ENCODE results near the gene RASSF3.

RASSF3 gene

DNA sequence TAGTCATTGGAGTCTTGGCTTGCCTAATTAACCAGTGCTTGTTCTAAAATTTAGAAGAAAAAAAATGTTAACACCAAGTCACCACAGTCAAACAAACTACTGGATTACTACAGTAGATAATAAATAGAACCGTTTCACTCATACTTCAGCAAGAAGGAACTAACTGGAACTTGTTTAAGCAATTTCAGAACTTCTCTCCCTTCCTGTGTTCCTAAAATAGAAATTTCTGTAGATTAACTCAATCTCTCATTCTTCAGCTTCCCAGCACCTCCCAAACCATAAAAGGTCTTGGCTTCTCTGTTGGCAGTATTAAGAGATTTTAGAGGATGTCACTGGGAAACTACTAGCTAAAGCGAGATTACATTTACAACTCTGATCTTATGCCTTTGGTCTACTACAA, 130.4 kb downstream of the RASSF3 start:
- no peak for ATAC-seq
- no peak for TF ChIP-seq ZFP3 (CRISPR knock-in tag; IDR thresholded peaks at IDR 0.05)

DNA sequence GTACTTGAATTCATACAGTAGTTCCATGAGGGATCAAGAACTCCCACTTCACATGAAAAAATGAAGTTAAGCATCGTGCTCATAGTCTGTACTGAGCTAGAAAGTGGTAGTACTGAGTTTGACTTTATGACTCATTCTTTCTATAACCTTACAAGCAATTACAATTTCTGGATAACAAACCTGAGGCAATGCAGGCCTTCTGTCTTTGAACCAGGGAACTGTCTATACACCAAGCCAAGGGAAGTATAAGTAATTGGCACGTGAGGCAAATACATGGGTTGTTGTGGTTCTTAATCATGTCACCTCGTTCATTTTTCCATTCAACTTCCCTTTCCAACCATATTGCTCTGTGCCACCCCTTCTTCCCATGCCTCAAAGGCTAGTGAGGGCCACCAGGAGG, 132.1 kb downstream of the RASSF3 start:
- TF ChIP-seq, protein P1, sequence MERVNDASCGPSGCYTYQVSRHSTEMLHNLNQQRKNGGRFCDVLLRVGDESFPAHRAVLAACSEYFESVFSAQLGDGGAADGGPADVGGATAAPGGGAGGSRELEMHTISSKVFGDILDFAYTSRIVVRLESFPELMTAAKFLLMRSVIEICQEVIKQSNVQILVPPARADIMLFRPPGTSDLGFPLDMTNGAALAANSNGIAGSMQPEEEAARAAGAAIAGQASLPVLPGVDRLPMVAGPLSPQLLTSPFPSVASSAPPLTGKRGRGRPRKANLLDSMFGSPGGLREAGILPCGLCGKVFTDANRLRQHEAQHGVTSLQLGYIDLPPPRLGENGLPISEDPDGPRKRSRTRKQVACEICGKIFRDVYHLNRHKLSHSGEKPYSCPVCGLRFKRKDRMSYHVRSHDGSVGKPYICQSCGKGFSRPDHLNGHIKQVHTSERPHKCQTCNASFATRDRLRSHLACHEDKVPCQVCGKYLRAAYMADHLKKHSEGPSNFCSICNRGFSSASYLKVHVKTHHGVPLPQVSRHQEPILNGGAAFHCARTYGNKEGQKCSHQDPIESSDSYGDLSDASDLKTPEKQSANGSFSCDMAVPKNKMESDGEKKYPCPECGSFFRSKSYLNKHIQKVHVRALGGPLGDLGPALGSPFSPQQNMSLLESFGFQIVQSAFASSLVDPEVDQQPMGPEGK (CRISPR knock-in tag; IDR thresholded peaks at IDR 0.05; ENCODE audit: borderline replicate concordance): no peak
- TF ChIP-seq TOX (CRISPR knock-in tag; IDR thresholded peaks at IDR 0.05; ENCODE audit: borderline replicate concordance): no peak
- TF ChIP-seq BACH2 (CRISPR knock-in tag; IDR thresholded peaks at IDR 0.05; ENCODE audit: borderline replicate concordance): no peak
- TF ChIP-seq ZC3H10 (CRISPR knock-in tag; IDR thresholded peaks at IDR 0.05): no peak
- no peak for TF ChIP-seq ZNF565 (CRISPR knock-in tag; conservative IDR thresholded peaks at IDR 0.05; ENCODE audit: low read depth)
- TF ChIP-seq GLIS3 (CRISPR knock-in tag; IDR thresholded peaks at IDR 0.05): no peak
- no peak for TF ChIP-seq OSR1 (CRISPR knock-in tag; IDR thresholded peaks at IDR 0.05)
- TF ChIP-seq RARB (CRISPR knock-in tag; IDR thresholded peaks at IDR 0.05): no peak
- no peak for TF ChIP-seq TCF4 (CRISPR knock-in tag; IDR thresholded peaks at IDR 0.05; ENCODE audit: borderline replicate concordance)
- TF ChIP-seq ISL1 (CRISPR knock-in tag; IDR thresholded peaks at IDR 0.05): no peak
- TF ChIP-seq ZNF70 (CRISPR knock-in tag; IDR thresholded peaks at IDR 0.05): no peak
- TF ChIP-seq SNAI2 (CRISPR knock-in tag; IDR thresholded peaks at IDR 0.05): no peak
- TF ChIP-seq, protein P2, sequence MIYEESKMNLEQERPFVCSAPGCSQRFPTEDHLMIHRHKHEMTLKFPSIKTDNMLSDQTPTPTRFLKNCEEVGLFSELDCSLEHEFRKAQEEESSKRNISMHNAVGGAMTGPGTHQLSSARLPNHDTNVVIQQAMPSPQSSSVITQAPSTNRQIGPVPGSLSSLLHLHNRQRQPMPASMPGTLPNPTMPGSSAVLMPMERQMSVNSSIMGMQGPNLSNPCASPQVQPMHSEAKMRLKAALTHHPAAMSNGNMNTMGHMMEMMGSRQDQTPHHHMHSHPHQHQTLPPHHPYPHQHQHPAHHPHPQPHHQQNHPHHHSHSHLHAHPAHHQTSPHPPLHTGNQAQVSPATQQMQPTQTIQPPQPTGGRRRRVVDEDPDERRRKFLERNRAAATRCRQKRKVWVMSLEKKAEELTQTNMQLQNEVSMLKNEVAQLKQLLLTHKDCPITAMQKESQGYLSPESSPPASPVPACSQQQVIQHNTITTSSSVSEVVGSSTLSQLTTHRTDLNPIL (CRISPR knock-in tag; IDR thresholded peaks at IDR 0.05; ENCODE audit: low read depth): no peak
- no peak for TF ChIP-seq CSDC2 (CRISPR knock-in tag; IDR thresholded peaks at IDR 0.05)
- no peak for TF ChIP-seq ZFP3 (CRISPR knock-in tag; IDR thresholded peaks at IDR 0.05)
- TF ChIP-seq ARNTL (CRISPR knock-in tag; IDR thresholded peaks at IDR 0.05; ENCODE audit: borderline replicate concordance, low read depth): no peak
- TF ChIP-seq ZNF8 (CRISPR knock-in tag; IDR thresholded peaks at IDR 0.05): no peak
- no peak for ATAC-seq

DNA sequence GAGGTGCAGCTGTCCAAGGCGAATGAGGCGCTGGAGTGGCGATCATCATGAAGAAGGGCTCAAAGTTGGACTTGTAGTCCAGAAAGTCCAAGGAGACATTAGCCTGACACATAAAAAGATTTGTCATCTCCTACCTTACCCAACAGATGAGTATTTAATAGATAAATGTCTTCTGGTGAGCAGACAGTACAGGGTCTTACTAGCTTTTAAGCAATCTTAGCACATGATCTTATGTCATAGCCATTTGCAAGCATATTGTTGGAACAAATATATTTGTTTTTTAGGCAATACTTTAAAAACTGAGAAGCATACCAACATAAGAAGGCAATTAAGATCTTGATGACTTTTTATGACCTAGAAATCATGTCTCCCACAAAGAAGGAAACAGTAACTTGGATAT, 132.9 kb downstream of the RASSF3 start:
- no peak for ATAC-seq
- TF ChIP-seq RARB (CRISPR knock-in tag; IDR thresholded peaks at IDR 0.05) (no peak), ARNTL (CRISPR knock-in tag; IDR thresholded peaks at IDR 0.05; ENCODE audit: borderline replicate concordance, low read depth) (no peak)
- TF ChIP-seq, protein P2 (CRISPR knock-in tag; IDR thresholded peaks at IDR 0.05; ENCODE audit: low read depth): no peak

DNA sequence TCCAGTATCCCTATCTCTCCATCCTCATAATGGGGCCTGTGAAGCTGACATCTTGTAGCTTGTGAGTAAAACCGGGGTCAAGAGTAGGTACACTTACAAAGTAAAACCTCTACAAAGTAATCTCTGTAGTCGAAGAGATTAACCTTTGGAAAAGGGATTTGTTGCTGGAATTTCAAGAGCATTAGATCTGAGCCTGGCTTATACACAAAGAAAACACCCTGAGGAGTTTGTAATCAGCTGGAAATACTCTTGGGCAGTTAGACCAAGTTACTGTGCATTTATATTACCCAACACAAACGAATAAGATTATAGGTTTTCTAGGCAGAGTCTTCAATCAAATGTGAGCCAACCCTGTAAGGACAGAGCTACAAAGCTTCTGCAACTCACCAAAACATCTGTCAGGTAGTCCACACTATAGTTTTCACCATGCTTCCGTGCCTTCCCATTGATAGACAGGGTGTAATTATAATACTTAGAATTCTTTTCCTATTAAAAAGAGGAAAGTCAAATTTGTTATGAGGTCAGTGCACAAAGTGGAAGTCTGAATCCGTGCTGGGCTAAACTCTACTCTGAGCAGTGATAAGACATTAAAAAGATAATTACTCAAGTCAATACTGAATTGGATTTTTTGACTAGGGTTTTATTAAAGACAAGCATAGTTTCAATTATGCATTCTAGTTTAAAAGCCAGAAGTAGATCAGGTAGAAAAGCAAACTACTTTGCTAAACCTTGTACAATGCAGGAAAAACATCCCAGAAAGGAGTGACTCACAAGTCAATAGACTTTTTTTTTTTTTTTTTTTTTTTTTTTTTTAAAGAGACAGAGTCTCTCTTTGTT, 134.3 kb downstream of the RASSF3 start:
- ATAC-seq: peak; percentile 75
- TF ChIP-seq ZNF8 (CRISPR knock-in tag; IDR thresholded peaks at IDR 0.05): no peak
- no peak for TF ChIP-seq ESRRG (CRISPR knock-in tag; IDR thresholded peaks at IDR 0.05)
- TF ChIP-seq RARB (CRISPR knock-in tag; IDR thresholded peaks at IDR 0.05): no peak
- TF ChIP-seq ISL1 (CRISPR knock-in tag; IDR thresholded peaks at IDR 0.05): no peak
- TF ChIP-seq CSDC2 (CRISPR knock-in tag; IDR thresholded peaks at IDR 0.05): no peak
- TF ChIP-seq, protein P3, sequence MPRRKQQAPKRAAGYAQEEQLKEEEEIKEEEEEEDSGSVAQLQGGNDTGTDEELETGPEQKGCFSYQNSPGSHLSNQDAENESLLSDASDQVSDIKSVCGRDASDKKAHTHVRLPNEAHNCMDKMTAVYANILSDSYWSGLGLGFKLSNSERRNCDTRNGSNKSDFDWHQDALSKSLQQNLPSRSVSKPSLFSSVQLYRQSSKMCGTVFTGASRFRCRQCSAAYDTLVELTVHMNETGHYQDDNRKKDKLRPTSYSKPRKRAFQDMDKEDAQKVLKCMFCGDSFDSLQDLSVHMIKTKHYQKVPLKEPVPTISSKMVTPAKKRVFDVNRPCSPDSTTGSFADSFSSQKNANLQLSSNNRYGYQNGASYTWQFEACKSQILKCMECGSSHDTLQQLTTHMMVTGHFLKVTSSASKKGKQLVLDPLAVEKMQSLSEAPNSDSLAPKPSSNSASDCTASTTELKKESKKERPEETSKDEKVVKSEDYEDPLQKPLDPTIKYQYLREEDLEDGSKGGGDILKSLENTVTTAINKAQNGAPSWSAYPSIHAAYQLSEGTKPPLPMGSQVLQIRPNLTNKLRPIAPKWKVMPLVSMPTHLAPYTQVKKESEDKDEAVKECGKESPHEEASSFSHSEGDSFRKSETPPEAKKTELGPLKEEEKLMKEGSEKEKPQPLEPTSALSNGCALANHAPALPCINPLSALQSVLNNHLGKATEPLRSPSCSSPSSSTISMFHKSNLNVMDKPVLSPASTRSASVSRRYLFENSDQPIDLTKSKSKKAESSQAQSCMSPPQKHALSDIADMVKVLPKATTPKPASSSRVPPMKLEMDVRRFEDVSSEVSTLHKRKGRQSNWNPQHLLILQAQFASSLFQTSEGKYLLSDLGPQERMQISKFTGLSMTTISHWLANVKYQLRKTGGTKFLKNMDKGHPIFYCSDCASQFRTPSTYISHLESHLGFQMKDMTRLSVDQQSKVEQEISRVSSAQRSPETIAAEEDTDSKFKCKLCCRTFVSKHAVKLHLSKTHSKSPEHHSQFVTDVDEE (CRISPR knock-in tag; IDR thresholded peaks at IDR 0.05): no peak
- no peak for TF ChIP-seq ZFP3 (CRISPR knock-in tag; IDR thresholded peaks at IDR 0.05)

Data from SK-N-SH treated with all-trans-retinoic acid at 6 μM for 48 hours (cell line).